KG1 (cell line): ENCODE results near the gene LRRC4C.
"Not testable (repeated sequence)": the region's sequence is repeated elsewhere in the genome, so short reads cannot be mapped to it uniquely, and the experiment has no call there.

Source experiments
- DNase-seq: peaks from one replicate; lab custom pipeline; 2025; lab: John Stamatoyannopoulos, UW

LRRC4C gene

DNA sequence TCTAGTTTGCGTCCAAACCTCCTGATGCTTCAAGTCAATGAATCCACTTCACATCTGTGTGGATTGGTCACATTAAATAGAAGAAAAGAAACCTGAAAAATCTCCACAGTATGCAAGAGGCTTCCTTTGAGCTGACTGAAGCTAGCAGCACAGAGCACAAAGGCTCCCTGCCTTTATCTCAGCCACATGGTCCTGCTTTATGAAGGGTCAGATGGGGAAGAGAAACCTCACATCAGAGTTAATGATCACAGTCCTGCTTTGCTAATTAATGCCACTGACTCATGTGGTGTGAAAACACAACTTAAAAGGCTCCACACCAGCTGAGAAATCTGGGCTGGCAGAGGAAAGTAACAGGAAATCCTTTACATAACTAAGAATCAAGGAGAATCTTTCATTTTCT lies 1291.0 kb downstream of the LRRC4C start:
- no peak for DNase-seq

DNA sequence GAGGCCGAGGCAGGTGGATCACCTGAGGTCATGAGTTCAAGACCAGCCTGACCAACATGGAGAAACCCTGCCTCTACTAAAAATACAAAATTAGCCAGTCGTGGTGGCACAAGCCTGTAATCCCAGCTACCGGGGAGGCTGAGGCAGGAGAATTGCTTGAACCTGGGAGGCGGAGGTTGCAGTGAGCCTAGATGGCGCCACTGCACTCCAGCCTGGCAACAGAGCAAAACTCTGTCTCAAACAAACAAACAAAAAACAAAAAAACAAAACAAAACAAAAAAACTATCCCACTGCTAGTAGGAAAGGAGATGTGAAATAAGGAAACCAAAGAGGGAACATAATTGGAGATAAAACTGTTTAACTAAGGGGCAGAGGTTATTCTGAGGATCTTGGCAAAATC lies 1291.6 kb downstream of the LRRC4C start:
- DNase-seq, result not testable (repeated sequence)

DNA sequence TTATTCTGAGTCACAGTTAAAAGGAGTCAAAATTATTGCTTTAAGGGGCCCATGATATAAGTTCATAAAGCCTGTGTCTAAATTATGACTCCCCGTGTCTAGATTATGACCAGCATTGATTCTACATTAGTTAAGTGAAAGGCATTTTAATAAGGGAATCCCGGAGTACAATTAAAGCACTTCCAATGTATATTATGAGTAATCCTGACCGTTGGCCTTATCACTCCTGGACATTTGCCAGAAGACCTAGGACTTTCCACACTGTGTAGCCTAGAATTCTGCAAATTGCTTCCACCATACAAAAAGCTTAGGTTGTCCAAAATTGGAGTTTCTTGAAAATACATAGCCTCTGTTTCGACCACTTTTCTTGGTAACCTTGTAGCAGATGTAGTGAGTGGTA lies 1292.6 kb downstream of the LRRC4C start:
- no peak for DNase-seq

DNA sequence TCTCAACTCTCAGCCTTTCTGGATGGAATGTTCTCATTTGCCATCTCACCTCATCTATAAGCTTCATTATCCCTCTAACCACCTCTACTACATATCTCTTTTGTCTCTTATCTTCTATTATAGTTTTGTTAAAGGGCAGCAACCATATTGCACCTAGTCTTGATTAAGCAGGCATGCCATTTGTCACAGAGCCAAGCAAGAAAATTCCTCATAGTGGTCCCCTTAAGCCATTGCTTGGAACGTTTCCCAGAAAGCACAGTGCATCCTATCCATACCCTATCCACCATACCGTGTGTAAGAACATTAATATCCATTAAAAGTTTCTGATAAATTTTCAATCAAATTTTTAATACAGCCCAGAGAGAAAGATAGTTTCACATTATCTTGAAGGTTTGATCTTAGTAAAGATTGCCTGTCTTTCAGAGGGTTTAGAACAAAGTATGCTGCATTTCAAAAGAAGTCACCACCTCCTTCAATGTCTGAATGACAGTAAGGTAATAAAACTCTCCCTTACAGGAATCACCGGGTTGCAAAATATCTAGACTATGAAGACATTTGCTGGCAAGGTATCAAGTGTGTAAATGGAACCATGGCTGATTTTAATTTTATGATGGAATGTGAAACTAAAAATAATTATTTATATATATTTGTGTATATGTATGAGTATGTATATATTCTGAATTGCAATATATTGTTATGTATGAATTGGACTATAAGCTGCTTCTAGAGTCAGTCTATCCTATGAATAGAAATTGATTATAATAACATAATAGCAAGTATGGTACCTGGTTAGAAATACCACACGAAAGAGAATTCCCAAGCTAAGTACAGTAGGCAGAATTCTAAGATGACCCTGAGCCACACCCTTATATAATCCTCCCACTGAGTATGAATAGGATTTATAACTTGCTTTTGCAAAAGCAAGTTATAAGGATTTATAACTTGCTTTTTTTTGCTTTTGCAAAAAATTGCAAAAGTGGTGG lies 1296.3 kb downstream of the LRRC4C start:
- no peak for DNase-seq

DNA sequence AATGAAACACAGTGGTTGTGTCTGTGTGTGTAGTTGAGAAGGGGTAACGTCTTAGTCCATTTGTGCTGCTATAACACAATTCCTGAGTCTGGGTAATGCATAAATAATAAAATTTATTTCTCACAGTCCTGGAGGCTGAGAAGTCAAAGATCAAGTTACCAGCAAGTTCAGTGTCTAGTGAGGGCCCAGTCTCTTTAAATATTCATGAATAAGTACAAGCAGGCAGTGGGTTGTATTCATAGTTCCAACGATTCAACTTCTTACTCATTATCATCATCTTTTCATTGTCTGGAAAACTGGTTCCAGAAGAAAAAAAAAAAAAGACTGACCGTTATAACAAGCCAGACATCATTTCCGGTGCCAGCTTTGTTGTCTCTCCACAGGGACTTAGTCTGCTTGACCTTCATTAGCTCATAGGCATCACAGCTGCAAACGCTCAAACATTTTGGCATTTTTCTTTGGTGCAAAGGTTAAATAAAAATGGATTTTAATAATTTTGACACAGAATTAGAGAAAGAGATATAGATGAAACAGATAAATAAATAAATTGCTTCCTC lies 1297.5 kb downstream of the LRRC4C start:
- DNase-seq, result no peak

DNA sequence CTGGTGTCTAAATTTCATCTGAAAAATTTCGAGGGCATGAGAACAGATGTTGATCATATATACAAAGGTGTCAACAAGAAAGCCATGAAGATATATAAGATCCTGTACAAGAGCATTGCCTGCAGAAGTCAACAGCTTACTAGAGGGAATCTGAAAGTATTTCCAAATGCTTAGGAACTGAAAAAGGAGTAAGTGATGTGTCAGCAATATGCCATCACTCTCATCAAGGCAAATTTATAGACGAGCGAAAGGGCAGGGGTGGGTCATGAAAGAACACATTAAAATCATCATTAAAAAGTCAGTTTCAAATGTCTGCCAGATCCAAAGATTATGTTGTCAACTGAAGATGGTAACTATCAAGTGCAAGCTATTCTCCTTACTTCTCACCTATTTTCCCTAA lies 1299.0 kb downstream of the LRRC4C start:
- no peak for DNase-seq

DNA sequence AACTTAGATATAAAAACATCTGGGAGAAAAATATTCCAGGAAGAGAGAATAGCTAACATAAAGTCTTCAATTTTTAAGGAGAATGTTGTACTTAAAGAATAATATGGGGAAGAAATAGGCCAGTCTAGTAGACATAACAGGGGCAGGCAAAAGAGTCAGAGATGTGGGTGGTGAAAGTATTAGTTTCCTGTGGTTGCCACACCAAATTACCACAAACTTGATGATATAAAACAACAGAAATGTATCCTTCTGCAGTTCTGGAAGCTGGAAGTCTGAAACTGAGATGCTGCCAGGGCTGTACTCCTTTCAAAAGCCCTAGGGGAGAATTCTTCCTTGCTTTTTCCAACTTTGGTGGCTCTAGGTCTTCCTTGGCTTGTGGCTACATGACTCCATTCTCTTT lies 1309.7 kb downstream of the LRRC4C start:
- DNase-seq, result no peak

DNA sequence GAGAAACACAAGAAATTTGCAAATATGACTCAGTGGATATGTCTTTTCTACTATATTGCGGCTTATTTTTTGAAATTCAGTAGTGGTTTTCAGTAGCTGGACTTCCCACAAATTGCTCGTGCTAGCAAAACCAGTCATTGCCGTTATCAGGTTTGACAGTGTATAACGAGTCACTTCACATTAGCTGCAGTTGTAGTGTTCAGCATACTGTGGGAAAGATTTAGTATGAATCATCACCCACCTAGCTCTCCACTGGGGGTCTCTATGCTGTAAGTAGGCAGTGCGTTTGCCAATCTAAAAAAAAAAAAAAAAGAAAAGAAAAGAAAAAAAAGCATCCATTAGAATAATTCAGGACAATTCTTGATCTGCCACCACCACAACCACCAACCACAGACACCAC lies 1318.9 kb downstream of the LRRC4C start:
- DNase-seq, result no peak

DNA sequence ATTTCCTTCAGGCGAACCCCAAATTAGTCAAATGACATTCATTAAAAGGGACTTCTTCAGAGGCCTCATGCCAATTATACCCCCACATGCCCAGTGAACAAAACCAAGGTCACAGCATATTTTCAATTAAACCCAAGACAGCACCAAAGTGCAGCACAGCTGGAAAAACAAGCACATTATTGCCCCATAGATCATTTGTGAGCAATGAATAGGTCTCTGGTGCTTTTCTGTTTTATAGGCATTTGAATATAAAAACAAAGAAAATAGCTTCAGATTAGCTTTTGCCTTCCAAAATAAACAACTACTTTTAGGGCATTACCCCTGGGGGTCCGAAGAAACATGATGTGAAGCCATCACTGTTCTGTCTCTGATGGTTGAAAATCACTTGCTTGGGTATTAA lies 1319.9 kb downstream of the LRRC4C start:
- DNase-seq, result no peak

DNA sequence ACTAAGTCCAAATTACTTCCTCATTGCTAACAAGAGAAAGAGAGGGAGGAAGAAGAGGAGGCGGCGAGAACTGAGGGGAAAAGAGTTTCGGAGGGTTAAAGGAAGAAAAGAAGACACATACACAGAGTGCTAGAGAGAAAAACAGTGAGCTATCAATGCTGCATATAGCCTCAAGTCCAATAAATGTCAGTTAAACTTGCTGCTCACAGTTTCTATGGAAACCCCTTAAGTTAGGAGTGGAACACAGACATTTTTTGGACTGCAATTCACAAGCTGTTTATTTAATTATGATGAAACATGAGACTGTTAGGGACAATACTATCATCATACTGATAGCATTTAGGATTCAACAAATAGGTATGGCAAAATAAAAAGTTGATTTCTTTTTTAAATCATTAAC lies 1320.4 kb downstream of the LRRC4C start:
- DNase-seq, result no peak

DNA sequence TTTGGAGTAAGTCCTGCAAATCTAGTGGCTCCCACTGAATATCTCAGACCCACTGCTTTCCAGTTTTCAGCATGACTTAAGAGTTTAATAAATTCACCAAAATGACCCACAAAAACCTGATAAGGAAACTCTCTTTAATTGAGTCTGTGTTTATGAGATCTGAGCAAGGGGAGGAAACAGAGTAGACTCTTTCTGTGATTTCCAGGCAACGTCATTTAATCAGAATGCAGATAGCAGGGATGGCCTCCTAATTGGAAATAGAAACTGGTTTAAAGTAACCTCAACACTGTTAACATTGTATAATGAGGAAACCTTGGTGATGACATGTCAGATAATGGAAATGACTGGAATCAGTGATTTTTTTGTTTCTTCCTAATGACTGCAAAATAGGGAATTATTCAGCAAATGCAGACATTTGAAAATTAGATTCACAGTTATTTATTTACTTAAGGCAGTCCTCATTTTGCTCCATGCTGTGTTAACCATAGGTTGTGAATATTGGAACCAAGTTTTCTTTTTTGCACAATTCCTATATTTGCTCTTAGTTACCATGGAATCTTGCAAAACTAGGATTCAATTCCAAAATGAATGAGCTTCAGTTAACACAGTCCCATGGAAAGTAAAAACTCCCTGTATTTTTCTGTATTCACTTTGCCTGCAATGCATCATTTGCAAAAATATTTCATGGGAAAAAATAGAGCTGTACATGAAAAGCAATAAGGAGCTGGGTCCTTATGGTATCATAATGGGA lies 1324.5 kb downstream of the LRRC4C start:
- DNase-seq, result no peak

DNA sequence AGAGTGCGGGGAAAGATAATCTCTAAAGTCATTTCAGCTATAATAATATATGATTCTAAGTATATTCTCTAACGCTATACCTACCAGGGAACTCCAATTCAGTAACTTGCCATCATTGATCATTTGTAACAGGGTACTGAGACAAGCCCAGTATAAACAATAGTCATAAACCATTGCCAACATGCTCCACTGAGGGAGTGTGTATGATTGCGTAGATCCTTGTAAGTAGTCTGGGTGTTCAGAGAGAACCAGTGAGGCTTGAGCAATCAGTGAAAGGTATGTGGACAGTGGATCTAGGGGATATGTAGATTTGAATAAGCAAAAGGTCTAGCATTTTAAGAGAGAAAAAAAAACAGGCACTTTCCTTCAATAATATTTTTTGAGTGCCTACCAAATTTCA lies 1326.0 kb downstream of the LRRC4C start:
- DNase-seq, result no peak

DNA sequence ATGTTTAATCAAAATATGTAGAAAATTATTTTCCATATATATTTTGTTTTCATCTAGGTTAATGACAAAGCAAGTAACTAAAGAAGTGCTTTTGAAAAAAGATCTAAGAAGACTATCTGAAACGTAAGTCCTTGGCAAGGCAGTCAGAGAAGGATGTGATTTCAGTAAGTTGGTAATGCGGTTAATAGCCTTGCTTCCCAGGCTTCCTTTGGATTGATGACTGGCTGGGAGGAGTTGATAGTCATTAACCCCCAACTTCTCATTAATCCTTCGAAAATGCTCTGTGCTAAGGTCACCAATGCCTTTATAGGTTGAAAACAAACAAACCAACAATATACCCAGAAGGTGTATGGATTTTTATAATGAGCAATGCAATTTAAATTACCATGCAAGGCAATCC lies 1326.5 kb downstream of the LRRC4C start:
- DNase-seq, result no peak

DNA sequence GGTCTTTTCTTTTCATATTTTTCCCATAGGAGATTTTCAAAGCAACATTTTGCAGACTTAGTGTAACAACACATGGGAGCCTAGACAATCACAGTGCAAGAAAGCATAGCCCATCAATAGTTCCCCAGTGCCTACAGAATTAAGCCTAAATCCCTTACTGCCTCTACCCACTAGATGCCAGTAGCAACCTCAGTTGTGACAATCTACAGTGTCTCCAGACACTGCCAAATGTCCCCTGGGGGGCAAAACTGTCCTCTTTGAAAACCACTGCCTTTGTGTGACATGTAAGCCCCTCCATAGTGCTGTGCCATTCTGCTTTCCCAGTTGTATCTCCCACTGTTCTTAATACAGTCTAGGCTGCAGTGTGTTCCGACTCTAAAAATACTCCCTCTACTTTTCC lies 1329.0 kb downstream of the LRRC4C start:
- DNase-seq, result no peak

DNA sequence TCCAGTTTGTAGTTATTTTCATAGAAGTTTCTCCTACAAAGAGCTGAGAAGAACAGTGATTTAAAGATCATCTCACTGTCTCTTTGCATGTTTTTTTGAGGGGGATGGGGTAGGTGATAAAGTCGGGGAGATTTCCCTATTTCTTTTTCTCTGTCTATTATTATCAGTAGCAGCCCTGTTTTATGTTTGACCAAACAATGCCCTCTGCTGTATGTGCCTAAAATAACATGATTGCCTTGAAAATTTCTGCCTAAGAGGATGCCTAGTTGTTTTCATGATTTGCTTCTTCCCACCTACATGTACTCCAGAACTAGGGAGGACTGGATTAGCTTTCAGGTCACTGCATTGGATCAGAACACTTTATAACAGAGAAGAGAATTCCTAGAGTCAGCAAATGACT lies 1330.2 kb downstream of the LRRC4C start:
- DNase-seq, result no peak

DNA sequence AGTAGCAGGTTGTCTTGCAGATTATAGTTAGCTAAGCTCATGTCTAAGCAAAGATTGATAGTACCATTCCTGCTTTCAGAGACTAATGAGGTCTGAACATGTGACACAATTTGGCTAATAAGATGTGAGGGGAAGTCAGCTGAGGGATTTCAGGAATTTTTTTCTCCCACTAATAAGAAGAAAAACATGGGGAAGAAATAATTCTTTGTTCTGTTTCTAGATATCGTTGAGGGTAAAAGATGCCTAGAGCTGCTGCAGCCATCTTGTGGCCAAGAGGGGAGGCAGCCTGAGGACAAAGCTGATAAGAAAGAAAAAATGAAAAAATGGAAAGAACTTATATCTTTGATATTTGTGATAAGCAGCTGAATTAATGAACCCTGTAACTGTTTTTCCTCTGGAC lies 1334.4 kb downstream of the LRRC4C start:
- DNase-seq, result no peak

DNA sequence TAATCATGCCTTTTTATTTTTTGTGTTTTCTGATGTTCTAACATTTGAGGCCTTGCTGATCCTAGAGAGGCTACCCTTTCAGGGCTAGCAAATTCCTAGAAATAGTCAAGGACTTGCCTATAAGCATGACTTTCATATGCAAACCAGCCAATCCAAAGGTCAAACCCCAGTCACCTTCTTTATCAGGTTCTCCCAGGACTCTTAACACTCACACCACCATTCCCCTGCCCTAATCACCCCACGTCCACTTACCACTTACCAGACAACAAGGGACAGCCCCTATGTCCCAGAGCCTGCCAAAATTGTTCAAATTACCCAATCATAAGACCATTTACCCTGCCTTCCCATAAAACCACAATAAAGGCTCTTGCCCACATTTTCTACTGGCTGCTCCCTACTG lies 1339.8 kb downstream of the LRRC4C start:
- DNase-seq, result no peak

DNA sequence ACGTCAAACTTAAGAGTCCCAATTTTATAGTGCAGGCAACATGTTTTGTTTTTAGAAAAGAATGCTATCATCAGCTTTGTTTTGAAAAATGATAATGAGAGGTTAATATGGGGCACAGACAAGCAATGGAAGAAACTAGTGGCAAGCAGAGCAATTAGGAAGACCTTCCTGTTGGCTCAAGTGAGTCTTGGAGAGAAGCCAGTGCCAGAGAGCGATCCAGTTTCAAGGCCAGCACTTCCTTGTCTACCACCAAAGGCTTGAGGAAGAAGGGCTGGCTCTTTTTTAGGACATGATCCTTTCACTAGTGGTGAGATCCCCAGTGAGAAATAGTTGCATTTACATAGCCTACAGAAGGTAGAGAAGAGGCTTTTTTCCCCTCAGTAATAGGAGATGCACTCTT lies 1340.7 kb downstream of the LRRC4C start:
- DNase-seq, result no peak

DNA sequence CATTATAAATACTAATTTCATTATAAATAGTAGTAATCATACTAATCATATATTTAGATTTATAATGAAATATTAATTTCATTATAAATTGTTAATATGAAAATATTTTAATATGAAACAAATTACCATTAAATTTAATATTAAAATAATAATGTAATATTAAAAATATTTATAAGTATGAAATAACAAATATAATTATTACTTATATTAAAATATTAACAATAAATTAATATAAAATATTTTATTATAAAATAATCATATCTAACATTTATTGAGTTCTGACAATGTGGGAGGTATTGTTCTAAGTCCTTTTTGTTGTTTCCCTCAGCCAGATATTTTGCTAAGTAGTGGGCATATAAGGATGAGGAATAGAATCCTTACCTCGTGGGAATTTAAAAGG lies 1341.4 kb downstream of the LRRC4C start:
- DNase-seq, result no peak

DNA sequence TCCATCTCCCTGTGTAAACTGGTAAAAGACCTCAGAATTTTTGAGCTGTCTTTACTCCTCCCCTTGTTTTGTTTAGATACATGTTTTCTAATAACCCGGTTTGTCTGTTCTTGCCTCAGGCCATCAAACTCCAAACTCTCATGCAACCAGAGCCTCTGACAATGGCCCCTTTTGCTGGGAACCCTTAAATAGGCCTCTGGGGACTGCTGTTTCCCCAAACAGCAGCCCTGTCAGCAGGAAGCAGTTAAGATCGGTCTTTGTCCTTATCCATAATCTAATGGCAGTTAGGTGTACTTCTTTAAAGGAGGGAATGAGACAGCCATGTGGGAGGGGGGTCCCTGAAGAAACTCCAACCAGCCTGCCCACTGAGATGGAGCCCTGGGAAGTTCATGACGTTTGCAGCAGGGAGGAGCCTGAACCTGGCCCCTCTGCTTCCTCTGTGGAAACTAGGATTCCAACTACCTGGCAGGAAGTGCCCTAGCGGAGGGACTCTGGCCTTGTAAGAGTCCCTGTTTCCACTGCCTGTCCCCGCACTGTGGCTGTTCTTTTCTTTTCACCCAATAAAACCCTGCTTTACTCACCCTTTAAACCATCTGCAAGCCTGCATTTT lies 1354.4 kb downstream of the LRRC4C start:
- no peak for DNase-seq

DNA sequence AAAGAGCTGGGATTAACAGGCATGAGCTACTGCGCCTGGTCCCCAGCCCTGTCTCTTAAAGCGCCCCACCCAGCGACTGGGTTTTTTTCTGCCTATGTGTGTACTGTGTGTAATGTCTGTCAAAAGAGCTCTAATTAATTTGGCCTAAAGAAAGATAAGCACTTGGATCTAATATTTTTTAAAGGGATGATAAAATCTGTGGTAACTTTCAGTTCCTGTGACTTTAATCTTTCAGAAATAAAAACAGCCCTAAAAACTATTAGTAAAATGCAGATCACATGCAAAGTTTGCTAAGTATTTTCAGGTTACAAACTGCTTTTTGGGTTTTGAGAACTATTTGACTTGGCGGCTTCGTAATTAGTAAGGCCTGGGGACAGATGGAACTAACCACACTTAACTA lies 1358.7 kb downstream of the LRRC4C start:
- no peak for DNase-seq

DNA sequence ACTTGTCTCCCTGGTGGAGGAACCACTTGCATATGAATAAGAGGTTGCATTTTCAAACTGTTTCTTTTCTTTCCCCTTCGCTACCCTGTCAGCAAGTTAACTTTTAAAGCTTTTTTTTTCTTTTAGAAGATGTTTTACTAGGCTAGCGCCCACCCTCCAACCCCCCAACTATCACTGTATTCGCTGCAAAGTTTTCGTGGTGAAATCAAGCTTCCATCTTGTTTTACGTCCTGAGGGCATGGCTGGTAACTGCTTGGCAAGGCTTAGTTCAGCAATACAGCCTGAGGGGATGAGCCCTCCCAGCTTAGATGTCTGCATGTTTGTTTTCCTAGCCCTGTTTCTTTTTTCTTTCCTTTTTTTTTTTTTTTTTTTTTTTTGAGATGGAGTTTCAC lies 1359.3 kb downstream of the LRRC4C start:
- no peak for DNase-seq
